ENCODE measurements around the gene AASDH.

DNA sequence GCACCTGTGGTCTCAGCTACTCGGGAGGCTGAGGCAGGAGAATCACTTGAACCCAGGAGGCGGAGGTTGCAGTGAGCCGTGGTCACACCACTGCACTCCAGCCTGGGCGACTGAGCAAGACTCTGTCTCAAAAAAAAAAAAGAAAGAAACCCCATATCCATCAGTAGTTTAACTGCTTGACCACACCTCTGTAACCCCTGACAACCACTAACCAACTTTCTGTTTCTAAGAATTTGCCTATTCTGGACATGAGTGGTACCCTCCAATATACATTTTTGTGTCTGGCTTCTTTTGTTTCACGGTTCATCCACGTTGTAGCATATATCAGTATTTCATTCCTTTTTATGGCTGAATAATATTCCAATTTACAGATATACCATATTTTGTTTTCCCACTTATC lies 39.0 kb upstream of the AASDH start:
- TF ChIP-seq EZH2 (IDR thresholded peaks at IDR 0.05; ENCODE audit: low read length, unreplicated experiment), result no peak
- TF ChIP-seq, protein P1, sequence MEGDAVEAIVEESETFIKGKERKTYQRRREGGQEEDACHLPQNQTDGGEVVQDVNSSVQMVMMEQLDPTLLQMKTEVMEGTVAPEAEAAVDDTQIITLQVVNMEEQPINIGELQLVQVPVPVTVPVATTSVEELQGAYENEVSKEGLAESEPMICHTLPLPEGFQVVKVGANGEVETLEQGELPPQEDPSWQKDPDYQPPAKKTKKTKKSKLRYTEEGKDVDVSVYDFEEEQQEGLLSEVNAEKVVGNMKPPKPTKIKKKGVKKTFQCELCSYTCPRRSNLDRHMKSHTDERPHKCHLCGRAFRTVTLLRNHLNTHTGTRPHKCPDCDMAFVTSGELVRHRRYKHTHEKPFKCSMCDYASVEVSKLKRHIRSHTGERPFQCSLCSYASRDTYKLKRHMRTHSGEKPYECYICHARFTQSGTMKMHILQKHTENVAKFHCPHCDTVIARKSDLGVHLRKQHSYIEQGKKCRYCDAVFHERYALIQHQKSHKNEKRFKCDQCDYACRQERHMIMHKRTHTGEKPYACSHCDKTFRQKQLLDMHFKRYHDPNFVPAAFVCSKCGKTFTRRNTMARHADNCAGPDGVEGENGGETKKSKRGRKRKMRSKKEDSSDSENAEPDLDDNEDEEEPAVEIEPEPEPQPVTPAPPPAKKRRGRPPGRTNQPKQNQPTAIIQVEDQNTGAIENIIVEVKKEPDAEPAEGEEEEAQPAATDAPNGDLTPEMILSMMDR (conservative IDR thresholded peaks at IDR 0.05; ENCODE audit: low read depth, low read length), result no peak
